HFFc6 (cell line): ENCODE measurements around the gene WASF1. TPM values are rescaled to one million over a fixed set of nuclear protein-coding genes. Genes with fewer than 3 reads are reported as not detected.
"Not testable (repeated sequence)": the region's sequence is repeated elsewhere in the genome, so short reads cannot be mapped to it uniquely, and the experiment has no call there.

Source experiments
- DNase-seq: peaks from one replicate; pipeline ENCODE4 v3.0.0-alpha.2; 2018
- H3K27ac Mint-ChIP-seq: 2 replicates; pipeline ENCODE4 v1.8.0; 2020; ENCODE audit warnings: mild to moderate bottlenecking, mixed read lengths
- H3K27me3 Mint-ChIP-seq: 2 replicates; pipeline ENCODE4 v1.8.0; 2021; ENCODE audit warnings: mild to moderate bottlenecking, moderate library complexity, mixed read lengths; ENCODE audit not compliant: insufficient read depth
- H3K36me3 Mint-ChIP-seq: 2 replicates; pipeline ENCODE4 v1.8.0; 2021; ENCODE audit warnings: low read depth, mixed read lengths
- H3K4me1 Mint-ChIP-seq: 2 replicates; pipeline ENCODE4 v1.8.0; 2020; ENCODE audit warnings: low read depth, mixed read lengths
- H3K4me3 Mint-ChIP-seq: 2 replicates; pipeline ENCODE4 v1.8.0; 2020; ENCODE audit warnings: mild to moderate bottlenecking, moderate library complexity, mixed read lengths
- H3K9me3 Mint-ChIP-seq: 2 replicates; pipeline ENCODE4 v1.8.0; 2020; ENCODE audit warnings: mild to moderate bottlenecking, mixed read lengths
- total RNA-seq, 6 experiments: library from RNA; stranded (reverse); fragmentation: NEBNext Ultra II Directional; extraction: Animal tissue kit (Norgen Biotek cat#: 25700); gene quantifications; 2 replicates in 1 of 6; 3 replicates in 5 of 6; pipeline ENCODE4 v1.2.3, GENCODE V29; 2021
- TF ChIP-seq, protein P1 (sequence below): fragments of 200-600 bp; sonication (generic); IDR thresholded peaks from 2 replicates; pipeline ENCODE4 v1.5.0; 2021; ENCODE audit warnings: antibody characterized with exemption, mild to moderate bottlenecking

Gene WASF1
- total RNA-seq, 6 experiments from 2014 or later: 11.6 to 13.5 (median 12.3) TPM

DNA sequence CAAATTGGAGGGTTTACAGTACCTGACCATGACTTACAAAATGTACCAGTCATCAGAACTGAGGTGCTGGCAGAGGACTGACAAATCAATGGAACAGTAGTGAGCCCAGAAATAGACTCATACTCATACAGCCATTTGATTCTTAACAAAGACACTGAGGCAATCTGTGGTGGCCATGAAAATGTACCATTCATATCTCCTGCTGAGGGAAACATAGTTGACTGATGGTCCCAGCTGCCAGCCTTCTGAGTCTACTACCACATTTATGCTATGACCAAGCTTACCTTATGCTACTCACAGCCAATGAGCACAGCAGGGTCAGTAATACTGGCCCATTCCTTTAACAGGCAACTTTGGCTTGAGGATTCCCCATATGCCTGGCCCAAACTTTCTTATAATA, 88.6 kb downstream of the WASF1 start:
- H3K27ac Mint-ChIP-seq: no peak overlapping the region
- H3K36me3 Mint-ChIP-seq: no peaks in the 10 kb centered on the region
- no peaks in the 10 kb centered on the region for H3K27me3 Mint-ChIP-seq
- H3K4me3 Mint-ChIP-seq: no peak overlapping the region
- H3K9me3 Mint-ChIP-seq: no peaks in the 10 kb centered on the region
- TF ChIP-seq, protein P1, sequence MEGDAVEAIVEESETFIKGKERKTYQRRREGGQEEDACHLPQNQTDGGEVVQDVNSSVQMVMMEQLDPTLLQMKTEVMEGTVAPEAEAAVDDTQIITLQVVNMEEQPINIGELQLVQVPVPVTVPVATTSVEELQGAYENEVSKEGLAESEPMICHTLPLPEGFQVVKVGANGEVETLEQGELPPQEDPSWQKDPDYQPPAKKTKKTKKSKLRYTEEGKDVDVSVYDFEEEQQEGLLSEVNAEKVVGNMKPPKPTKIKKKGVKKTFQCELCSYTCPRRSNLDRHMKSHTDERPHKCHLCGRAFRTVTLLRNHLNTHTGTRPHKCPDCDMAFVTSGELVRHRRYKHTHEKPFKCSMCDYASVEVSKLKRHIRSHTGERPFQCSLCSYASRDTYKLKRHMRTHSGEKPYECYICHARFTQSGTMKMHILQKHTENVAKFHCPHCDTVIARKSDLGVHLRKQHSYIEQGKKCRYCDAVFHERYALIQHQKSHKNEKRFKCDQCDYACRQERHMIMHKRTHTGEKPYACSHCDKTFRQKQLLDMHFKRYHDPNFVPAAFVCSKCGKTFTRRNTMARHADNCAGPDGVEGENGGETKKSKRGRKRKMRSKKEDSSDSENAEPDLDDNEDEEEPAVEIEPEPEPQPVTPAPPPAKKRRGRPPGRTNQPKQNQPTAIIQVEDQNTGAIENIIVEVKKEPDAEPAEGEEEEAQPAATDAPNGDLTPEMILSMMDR: no peak
- H3K4me1 Mint-ChIP-seq: no peaks in the 10 kb centered on the region
- DNase-seq: no peak

DNA sequence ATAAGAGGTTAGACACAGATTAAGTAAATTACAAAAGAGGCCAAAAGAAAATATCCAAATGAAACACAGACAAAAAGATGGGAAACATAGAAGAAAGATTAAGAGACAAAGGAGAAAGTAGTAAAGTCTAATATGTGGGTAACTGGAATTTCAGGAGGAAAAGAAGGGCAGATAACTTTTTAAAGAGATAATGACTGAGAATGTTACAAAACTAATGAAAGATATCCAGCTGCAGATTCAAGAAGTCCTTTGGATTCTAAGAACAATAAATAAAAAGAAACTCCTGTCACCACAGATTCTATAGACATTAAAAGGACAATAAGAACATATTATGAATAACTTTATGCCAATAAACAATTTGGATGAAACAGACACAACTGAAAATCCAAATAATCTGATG, 90.1 kb downstream of the WASF1 start:
- Mint-ChIP-seq H3K27me3 (no peaks in the 10 kb centered on the region), H3K36me3 (no peaks in the 10 kb centered on the region), H3K4me3 (no peak overlapping the region), H3K27ac (no peak overlapping the region), H3K9me3 (no peaks in the 10 kb centered on the region), H3K4me1 (no peaks in the 10 kb centered on the region)
- DNase-seq: no peak
- TF ChIP-seq, protein P1: no peak

DNA sequence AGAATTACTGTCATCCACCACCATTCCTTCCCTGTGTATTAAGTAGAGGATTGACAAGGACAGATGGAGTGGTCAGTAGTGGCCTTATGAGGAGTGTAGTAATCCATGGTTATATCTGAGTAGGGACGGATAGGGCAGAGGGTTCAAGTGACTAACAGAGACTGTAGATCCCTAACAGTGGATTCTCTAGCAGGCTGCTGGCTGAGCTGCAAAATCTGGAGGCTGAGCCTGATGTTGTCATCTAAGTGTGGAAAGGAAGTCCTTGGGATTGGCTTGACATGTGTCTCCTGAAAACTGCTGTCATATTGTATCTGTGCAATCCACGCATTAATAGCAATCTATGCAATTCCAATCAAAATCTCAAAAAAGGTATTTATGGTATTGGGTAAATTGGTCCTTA, 94.2 kb downstream of the WASF1 start:
- DNase-seq: no peak

DNA sequence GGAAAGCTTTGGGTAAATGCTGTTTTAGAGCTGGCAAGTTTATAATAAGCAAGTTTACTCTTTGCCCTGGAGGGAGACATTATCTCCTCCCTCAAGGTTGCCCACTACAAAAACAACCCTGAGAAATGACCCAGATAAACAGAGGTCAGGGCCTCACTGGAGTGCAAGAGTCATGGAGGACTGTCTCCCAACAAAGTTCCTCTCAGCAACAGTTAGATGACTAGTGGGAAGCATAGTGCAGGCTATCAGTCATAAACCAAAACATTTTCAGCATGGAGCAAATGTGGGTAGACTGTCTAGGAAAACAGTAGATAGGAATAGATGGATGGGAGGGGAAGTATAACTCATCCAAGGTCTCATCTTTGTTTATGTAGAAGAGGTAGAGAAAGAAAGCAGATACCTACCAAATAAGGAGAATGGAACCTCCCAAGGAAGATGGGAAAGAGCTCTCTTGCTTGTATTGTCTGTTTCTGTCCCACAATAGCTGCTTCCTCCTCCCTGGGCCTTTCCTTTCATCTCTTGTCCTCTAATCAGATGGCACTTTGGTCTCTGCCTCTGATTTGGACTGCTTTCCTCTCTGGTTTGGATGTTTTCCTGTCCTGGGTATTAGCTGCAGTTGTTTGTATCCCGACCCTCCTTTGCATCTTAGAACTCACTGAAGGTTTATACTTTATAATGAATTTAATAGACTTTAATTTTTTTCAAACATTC, 95.4 kb downstream of the WASF1 start:
- no peaks in the 10 kb centered on the region for H3K4me1 Mint-ChIP-seq
- H3K4me3 Mint-ChIP-seq: no peak overlapping the region
- no peaks in the 10 kb centered on the region for H3K27me3 Mint-ChIP-seq
- no peak for DNase-seq
- no peaks in the 10 kb centered on the region for H3K9me3 Mint-ChIP-seq
- H3K36me3 Mint-ChIP-seq: no peaks in the 10 kb centered on the region
- no peak overlapping the region for H3K27ac Mint-ChIP-seq
- TF ChIP-seq, protein P1: no peak

More for the DNA sequence above, 94.2 kb downstream of the WASF1 start:
- Mint-ChIP-seq H3K9me3 (no peaks in the 10 kb centered on the region), H3K27me3 (no peaks in the 10 kb centered on the region), H3K27ac (no peak overlapping the region), H3K36me3 (no peaks in the 10 kb centered on the region), H3K4me3 (no peak overlapping the region), H3K4me1 (no peaks in the 10 kb centered on the region)
- TF ChIP-seq, protein P1: no peak

DNA sequence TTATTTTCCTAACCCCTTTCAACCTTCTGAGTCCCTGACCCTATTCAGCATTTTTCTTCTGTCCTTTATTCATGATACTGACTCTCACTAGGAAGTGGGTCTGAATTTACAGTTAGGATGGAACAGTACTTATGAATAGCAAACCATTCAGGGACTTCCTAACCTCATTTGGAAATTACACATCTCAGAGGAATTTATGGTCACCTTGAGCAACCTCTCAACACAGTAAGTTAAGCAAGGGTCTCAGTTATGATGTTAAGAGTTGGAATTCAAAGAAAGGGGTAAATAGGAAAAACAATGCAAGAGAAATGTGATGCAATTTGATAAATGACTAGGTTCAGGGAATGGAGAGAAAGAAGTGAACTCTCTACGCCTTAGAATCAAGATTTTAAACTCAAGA, 104.1 kb downstream of the WASF1 start:
- DNase-seq: no peak
- TF ChIP-seq, protein P1: no peak
- Mint-ChIP-seq H3K4me1 (no peaks in the 10 kb centered on the region), H3K9me3 (no peaks in the 10 kb centered on the region), H3K4me3 (no peak overlapping the region), H3K27me3 (no peaks in the 10 kb centered on the region; the same call in 1 of the 2 replicates), H3K36me3 (no peaks in the 10 kb centered on the region), H3K27ac (no peak overlapping the region)

DNA sequence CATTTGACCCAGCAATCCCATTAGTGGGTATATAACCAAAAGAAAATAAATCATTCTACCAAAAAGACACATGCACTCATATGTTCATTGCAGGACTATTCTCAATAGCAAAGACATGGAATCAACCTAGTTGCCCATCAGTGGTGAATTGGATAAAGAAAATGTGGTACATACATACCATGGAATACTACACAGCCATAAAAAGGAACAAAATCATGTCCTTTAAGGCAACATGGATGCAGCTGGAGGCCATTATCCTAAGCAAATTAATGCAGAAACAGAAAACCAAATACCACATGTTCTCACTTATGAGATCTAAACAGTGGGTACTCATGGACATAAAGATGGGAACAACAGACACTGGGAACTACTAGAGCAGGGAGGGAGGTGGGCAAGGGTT, 106.0 kb downstream of the WASF1 start:
- H3K9me3 Mint-ChIP-seq, H3K4me1 Mint-ChIP-seq, H3K4me3 Mint-ChIP-seq, H3K27ac Mint-ChIP-seq, H3K36me3 Mint-ChIP-seq, DNase-seq, H3K27me3 Mint-ChIP-seq: not testable (repeated sequence)
